GM20000 (cell line): Measurements from ENCODE around the gene MZB1.
A peak's percentile ranks its signal among the peaks of the same experiment; 100 is the strongest.

Source experiments
- DNase-seq: peaks from one replicate; pipeline ENCODE4 v3.0.0; 2012; ENCODE audit warnings: low spot score
- TF ChIP-seq, protein P1 (sequence below): IDR thresholded peaks from 2 replicates; pipeline ENCODE4 v1.5.1; 2012; ENCODE audit warnings: mild to moderate bottlenecking, control low read depth; ENCODE audit errors: extremely low read depth, missing control alignments

MZB1 gene, protein sequence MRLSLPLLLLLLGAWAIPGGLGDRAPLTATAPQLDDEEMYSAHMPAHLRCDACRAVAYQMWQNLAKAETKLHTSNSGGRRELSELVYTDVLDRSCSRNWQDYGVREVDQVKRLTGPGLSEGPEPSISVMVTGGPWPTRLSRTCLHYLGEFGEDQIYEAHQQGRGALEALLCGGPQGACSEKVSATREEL

DNA sequence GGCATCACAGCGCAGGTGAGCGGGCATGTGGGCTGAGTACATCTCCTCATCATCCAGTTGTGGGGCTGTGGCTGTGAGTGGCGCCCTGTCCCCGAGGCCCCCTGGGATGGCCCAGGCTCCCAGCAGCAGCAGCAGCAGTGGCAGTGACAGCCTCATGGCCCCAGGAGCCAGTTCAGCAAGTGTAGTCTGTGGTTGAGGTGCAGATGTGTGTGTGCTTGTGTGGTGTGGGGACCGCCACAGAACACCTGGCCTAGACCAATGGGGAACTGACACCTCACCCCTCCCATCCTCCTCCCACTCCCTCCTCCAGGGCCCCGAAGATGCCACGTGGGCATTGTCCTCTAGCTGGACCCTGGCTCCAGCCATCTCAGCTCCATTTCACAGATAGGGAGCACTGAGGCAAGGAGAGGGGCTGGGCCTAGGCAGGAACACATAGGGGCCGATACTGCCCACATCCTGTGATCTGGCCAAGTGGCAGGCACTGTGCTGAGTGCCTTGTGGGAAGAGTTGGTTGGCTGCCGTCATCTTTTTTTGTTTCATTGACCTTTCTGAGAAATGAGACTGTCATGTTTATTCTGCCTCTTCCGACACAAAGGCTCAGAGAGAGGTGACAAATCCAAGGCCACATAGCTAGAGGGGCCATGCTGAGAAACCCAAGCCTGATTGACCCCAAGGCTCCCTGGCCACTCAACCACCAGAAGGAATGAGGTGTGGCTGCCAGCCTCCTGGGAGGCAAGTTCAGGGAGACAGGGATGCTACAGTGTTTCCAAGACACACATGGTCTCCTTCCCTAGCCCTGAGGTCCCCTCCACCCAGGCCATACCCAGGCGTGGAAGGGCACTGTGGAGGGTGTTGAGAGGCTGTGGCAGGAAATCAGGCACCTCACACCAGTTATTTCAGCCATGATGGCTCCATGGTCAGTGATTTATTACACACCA is at the start of gene MZB1:
MZB1 (minus strand) TSS at position 213 of the 938 bp plus-strand sequence; CDS start at position 156, 57 bp downstream.
- TF ChIP-seq, protein P1, sequence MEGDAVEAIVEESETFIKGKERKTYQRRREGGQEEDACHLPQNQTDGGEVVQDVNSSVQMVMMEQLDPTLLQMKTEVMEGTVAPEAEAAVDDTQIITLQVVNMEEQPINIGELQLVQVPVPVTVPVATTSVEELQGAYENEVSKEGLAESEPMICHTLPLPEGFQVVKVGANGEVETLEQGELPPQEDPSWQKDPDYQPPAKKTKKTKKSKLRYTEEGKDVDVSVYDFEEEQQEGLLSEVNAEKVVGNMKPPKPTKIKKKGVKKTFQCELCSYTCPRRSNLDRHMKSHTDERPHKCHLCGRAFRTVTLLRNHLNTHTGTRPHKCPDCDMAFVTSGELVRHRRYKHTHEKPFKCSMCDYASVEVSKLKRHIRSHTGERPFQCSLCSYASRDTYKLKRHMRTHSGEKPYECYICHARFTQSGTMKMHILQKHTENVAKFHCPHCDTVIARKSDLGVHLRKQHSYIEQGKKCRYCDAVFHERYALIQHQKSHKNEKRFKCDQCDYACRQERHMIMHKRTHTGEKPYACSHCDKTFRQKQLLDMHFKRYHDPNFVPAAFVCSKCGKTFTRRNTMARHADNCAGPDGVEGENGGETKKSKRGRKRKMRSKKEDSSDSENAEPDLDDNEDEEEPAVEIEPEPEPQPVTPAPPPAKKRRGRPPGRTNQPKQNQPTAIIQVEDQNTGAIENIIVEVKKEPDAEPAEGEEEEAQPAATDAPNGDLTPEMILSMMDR: no peak
- peak; percentile 92 for DNase-seq

DNA sequence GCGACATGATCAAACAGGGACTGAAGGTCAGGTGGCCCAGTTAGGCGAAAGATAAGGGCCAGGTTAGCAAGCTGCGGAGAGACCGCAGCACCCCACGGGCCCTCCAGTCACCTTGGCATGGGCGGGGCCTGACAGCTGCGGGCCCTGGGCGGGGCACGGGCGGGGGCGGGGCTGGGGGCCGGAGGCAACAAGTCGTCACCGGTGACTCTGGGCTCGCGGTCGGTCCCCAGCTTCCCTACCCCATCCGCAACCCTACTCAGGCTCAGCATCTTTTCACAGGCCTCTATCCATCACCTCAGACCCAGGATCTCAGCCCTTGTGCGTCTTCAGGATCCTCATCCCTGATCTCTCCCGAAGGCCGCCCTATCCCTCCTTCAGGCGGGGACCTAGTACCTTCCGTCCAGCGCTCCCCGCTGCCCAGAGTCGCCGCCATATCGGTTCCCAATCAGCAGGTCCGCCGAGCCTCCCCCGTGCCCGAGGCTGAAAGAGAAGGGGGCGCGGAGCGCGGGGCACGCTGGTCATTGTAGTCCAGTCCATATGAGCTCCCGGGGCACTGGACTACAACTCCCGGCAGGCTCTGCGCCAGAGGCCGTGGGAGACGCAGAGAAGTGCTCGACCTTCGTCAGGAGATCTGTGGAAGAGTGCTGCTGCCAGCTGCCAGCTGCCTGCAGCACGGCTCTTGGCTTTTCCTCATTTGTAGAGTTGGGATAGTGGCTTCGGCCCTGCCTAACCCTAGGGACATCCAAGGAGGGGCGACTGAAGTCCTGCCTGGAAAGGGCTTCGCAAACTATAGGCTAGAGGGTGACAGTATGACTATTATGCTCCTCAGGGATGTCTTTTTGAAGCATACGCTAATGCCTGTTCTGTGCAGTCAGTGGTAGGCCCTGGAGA is 49.5 kb upstream of the MZB1 start, which contains the start of gene DNAJC18:
DNAJC18 (minus strand) TSS at position 513 of the 891 bp plus-strand sequence; CDS start at position 433, 80 bp downstream.
- TF ChIP-seq, protein P1: no peak
- DNase-seq: peak; percentile 92

DNA sequence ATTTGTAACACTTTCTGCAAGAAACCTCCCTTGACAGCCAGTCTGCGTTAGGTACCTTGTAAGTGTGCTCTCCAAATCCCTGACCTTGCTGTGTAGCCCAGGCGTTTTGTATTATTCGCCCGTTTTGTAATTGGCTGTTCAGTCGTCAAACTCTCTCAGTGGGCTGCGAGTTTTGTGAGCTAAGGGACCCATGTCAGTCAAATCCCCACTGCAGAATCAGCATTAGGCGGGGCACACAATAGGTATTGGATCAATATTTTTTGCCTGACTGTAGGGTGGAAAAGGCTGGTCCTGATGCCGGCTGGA is 48.9 kb upstream of the MZB1 start:
- TF ChIP-seq, protein P1: no peak
- no peak for DNase-seq

DNA sequence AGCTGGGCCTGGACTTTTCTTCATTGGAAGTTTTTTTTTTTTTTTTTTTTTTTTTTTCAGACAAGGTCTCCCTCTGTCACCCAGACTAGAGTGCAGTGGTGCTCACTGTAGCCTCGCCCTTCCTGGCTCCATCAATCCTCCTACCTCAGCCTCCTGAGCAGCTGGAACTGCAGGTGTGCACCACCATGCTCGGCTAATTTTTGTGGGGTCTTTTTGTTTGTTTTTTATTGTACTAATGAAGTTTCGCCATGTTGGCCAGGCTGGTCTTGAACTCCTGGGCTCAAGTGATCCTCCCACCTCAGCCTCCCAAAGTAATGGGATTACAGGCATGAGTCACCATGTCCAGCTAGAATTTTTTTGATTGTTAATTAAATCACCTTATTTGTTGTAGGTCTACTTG is 46.0 kb upstream of the MZB1 start:
- TF ChIP-seq, protein P1: no peak

DNA sequence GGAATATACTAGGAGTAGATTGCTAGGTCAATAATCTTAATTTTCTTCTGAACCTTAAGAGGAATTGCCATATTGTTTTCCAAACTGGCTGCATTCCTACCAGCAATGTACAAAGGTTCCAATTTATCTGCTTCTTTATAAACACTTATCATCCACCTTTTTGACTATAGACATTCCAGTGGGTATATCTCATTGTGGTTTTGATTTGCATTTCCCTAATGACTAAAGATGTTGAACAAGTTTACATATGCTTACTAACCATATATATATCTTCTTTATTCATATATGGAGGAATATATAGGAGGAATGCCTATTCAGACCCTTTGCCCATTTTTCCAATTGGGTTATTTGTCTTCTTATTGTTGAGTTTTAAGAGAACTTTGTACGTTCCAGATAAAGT is 42.0 kb upstream of the MZB1 start:
- no peak for DNase-seq
- TF ChIP-seq, protein P1: no peak

More for the DNA sequence above, 46.0 kb upstream of the MZB1 start:
- no peak for DNase-seq

DNA sequence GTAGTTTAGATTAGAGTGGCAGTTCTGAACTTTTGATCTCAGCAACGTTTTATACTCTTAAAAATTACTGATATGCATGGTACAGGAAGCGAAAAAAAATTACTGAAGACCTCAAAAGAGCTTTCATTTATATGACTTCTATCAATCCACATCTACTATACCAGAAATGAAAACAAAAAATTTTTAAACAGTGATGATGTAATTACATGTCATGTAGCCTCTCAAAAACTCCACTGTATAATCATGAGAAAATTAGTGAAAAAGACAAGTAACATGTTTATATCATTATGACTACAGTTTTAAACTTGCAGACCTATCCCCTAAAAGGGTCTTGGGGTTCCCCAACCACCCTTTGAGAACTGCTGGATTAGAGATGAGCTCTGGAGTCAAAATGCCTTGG is 40.3 kb upstream of the MZB1 start:
- no peak for DNase-seq

More for the DNA sequence above, 40.3 kb upstream of the MZB1 start:
- TF ChIP-seq, protein P1: no peak
